Fibroblast of lung (primary cell): ENCODE measurements around the gene SOX15. TPM values are rescaled to one million over a fixed set of nuclear protein-coding genes. Genes with fewer than 3 reads are reported as not detected.

Source experiments
- DNase-seq, 2 donors: peaks; one replicate each; pipeline versions ENCODE4 v3.0.0 to v3.0.0-alpha.2; 2010; ENCODE audit warnings: low read depth in 2 of 2
- H2AFZ ChIP-seq: 2 replicates; pipeline ENCODE4 v1.5.1; 2012; ENCODE audit warnings: low read length, control low read depth, inconsistent platforms
- H3K27ac ChIP-seq: 2 replicates; pipeline ENCODE4 v1.5.1; 2011; ENCODE audit warnings: low read length, control low read depth; ENCODE audit not compliant: insufficient read depth
- H3K27me3 ChIP-seq: 2 replicates; pipeline ENCODE4 v1.5.1; 2011; ENCODE audit warnings: mild to moderate bottlenecking, low read length; ENCODE audit not compliant: control insufficient read depth, insufficient read depth
- H3K36me3 ChIP-seq: 2 replicates; pipeline ENCODE4 v1.5.1; 2011; ENCODE audit warnings: low read length; ENCODE audit not compliant: control insufficient read depth, insufficient read depth
- H3K4me1 ChIP-seq: 2 replicates; pipeline ENCODE4 v1.5.1; 2011; ENCODE audit warnings: low read length; ENCODE audit not compliant: control insufficient read depth, insufficient read depth; ENCODE audit errors: extremely low read depth
- H3K4me2 ChIP-seq: 2 replicates; pipeline ENCODE4 v1.5.1; 2011; ENCODE audit warnings: low read length, control low read depth; ENCODE audit not compliant: insufficient read depth; ENCODE audit errors: extremely low read depth
- H3K4me3 ChIP-seq, 4 experiments: fragments of 200-600 bp in 1 of 4; sonication (generic) in 1 of 4; replicated peaks in 1 of 4; 2 replicates each; pipeline ENCODE4 v1.5.1; 2011 to 2016; ENCODE audit warnings: low read length in 4 of 4, low read depth in 3 of 4, mild to moderate bottlenecking in 3 of 4, control low read depth in 2 of 4, inconsistent platforms in 1 of 4, mixed read lengths in 1 of 4; ENCODE audit not compliant: insufficient read depth in 1 of 4; ENCODE audit errors: control extremely low read depth in 1 of 4
- H3K79me2 ChIP-seq: 2 replicates; pipeline ENCODE4 v1.5.1; 2012; ENCODE audit warnings: mild to moderate bottlenecking, low read length, inconsistent platforms; ENCODE audit not compliant: control insufficient read depth, insufficient read depth
- H3K9ac ChIP-seq: 2 replicates; pipeline ENCODE4 v1.5.1; 2011; ENCODE audit warnings: mild to moderate bottlenecking, low read length, control low read depth; ENCODE audit not compliant: insufficient read depth
- H3K9me3 ChIP-seq: 2 replicates; pipeline ENCODE4 v1.5.1; 2012; ENCODE audit warnings: low read depth, low read length; ENCODE audit not compliant: control insufficient read depth, insufficient read depth
- H4K20me1 ChIP-seq: 2 replicates; pipeline ENCODE4 v1.5.1; 2011; ENCODE audit warnings: low read length; ENCODE audit not compliant: control insufficient read depth, insufficient read depth; ENCODE audit errors: extremely low read depth
- CTCF ChIP-seq, 2 donors: IDR thresholded peaks in 1 of 2; conservative IDR thresholded peaks in 1 of 2; 1 replicate in 1 of 2; 2 replicates in 1 of 2; pipeline ENCODE4 v1.5.1; 2011 to 2012; ENCODE audit warnings: low read length in 2 of 2, control low read depth in 1 of 2, inconsistent platforms in 1 of 2, low read depth in 1 of 2, mild to moderate bottlenecking in 1 of 2
- EZH2 ChIP-seq: IDR thresholded peaks from 2 replicates; pipeline ENCODE4 v1.5.1; 2012; ENCODE audit warnings: low read length, control low read depth, mild to moderate bottlenecking; ENCODE audit errors: missing control alignments
- polyA plus RNA-seq, 2 donors: library from polyadenylated mRNA; depleted of rRNA in 1 of 2; stranded (reverse) in 1 of 2; unstranded in 1 of 2; fragments of >200 nt; gene quantifications; 2 replicates each; pipeline ENCODE4 v1.2.1, GENCODE V29; 2011 to 2012; ENCODE audit warnings: missing spikeins in 1 of 2
- total RNA-seq: library from RNA; depleted of rRNA; stranded (reverse); fragments of >200 nt; gene quantifications from 2 replicates; pipeline ENCODE4 v1.2.1, GENCODE V29; 2014

SOX15 gene
- total and polyA plus RNA-seq, 2 donors (not counting 1 experiment from before 2014, with no cell fraction given), result 0.36 to 0.50 TPM

GRCh38 chr17:7614425-7615264 is 24.8 kb upstream of the SOX15 start, which contains the start of gene FXR2:
Gene FXR2, minus strand, starts transcription at chr17:7614897. Its CDS starts 365 bp downstream, at chr17:7614532.
- Histone ChIP-seq H3K9me3 (no peaks in the 10 kb centered on the region), H3K4me1 (peaks cover 5% of the 10 kb centered on the region), H3K27me3 (peaks cover under 1% of the 10 kb centered on the region), H3K27ac (peak within 1 kb of the TSS; percentile 65), H2AFZ (peak within 1 kb of the TSS; percentile 55), H3K36me3 (no peaks in the 10 kb centered on the region), H3K9ac (peak within 1 kb of the TSS; percentile 80), H3K4me3 (peak within 1 kb of the TSS; percentile 54 to 96 (median 80)), H4K20me1 (no peaks in the 10 kb centered on the region), H3K4me2 (peak within 1 kb of the TSS; percentile 93), H3K79me2 (peaks cover 43% of the 10 kb centered on the region)
- no peak for TF ChIP-seq EZH2
- TF ChIP-seq CTCF (conservative IDR thresholded peaks at IDR 0.05 in 1 of 2, IDR thresholded peaks at IDR 0.05 in 1 of 2; ENCODE audit: low read depth in 1 of 2, low read length in 2 of 2), result peak; percentile 55 to 65
- DNase-seq, result peak; percentile 99 to 100

GRCh38 chr17:7613769-7614424 is 24.0 kb upstream of the SOX15 start:
- Histone ChIP-seq H3K4me3 (peak overlapping the region; percentile 54 to 96 (median 80)), H2AFZ (no peak overlapping the region), H3K27me3 (no peaks in the 10 kb centered on the region), H3K9ac (peak overlapping the region; percentile 80), H3K79me2 (peaks cover 45% of the 10 kb centered on the region), H3K4me2 (peak overlapping the region; percentile 93), H4K20me1 (no peaks in the 10 kb centered on the region), H3K4me1 (peaks cover 5% of the 10 kb centered on the region), H3K9me3 (no peaks in the 10 kb centered on the region), H3K27ac (peak overlapping the region; percentile 65), H3K36me3 (no peaks in the 10 kb centered on the region)
- TF ChIP-seq EZH2 (no peak), CTCF (conservative IDR thresholded peaks at IDR 0.05 in 1 of 2, IDR thresholded peaks at IDR 0.05 in 1 of 2; ENCODE audit: low read depth in 1 of 2, low read length in 2 of 2) (no peak)
- DNase-seq, result peak; percentile 31 to 61

- peak overlapping the region; percentile 60 for H3K4me2 ChIP-seq
- TF ChIP-seq CTCF (conservative IDR thresholded peaks at IDR 0.05 in 1 of 2, IDR thresholded peaks at IDR 0.05 in 1 of 2; ENCODE audit: low read depth in 1 of 2, low read length in 2 of 2), result no peak
- no peak overlapping the region for H3K9ac ChIP-seq
- no peaks in the 10 kb centered on the region for H4K20me1 ChIP-seq
- H3K4me1 ChIP-seq, result peaks cover 5% of the 10 kb centered on the region
- H3K36me3 ChIP-seq, result peaks cover 2% of the 10 kb centered on the region
- no peaks in the 10 kb centered on the region for H3K27me3 ChIP-seq
- peaks cover 55% of the 10 kb centered on the region for H3K79me2 ChIP-seq
- no peak overlapping the region for H3K27ac ChIP-seq
- DNase-seq, result peak in 1 of 2 donors; percentile 35
- H3K9me3 ChIP-seq, result no peaks in the 10 kb centered on the region
- H3K4me3 ChIP-seq, result peak overlapping the region in 2 of 4 experiments; percentile 13 to 45
- H2AFZ ChIP-seq, result no peak overlapping the region
These were observed 22.4 kb upstream of the SOX15 start for GRCh38 chr17:7612294-7612640.
